Activated B cell treated with CpG ODN at 0.5 μM for 24 hours (primary cell): Measurements from ENCODE around the gene SCAMP5. TPM values are rescaled to one million over a fixed set of nuclear protein-coding genes. Genes with fewer than 3 reads are reported as not detected.

Experiments
- ATAC-seq: fragments of 200-7000 bp; cut with Tn5 transposase; one replicate; pipeline ENCODE4 v1.10.0; 2021; ENCODE audit warnings: low read depth, mild to moderate bottlenecking, moderate library complexity
- CTCF ChIA-PET: fragments of 350-600 bp; sonication (Branson Sonifier 250); formaldehyde crosslinking; loops from one replicate; lab custom pipeline; 2021; ENCODE audit warnings: antibody characterized with exemption; lab: Charles Lee
- POLR2A ChIA-PET: fragments of 350-600 bp; sonication (Branson Sonifier 250); formaldehyde crosslinking; loops from one replicate; lab custom pipeline; 2021; ENCODE audit warnings: antibody characterized with exemption; lab: Charles Lee
- DNase-seq: peaks from one replicate; pipeline ENCODE4 v3.0.0; 2022
- H3K27ac Mint-ChIP-seq: one replicate; pipeline ENCODE4 v1.8.0; 2020; ENCODE audit warnings: mixed read lengths
- H3K27me3 Mint-ChIP-seq: one replicate; pipeline ENCODE4 v1.8.0; 2021; ENCODE audit warnings: mixed read lengths
- H3K36me3 Mint-ChIP-seq: one replicate; pipeline ENCODE4 v1.8.0; 2021; ENCODE audit warnings: low read depth, mixed read lengths
- H3K4me1 Mint-ChIP-seq: one replicate; pipeline ENCODE4 v1.8.0; 2021; ENCODE audit warnings: mixed read lengths
- H3K4me3 Mint-ChIP-seq: one replicate; pipeline ENCODE4 v1.8.0; 2020; ENCODE audit warnings: mild to moderate bottlenecking, mixed read lengths
- H3K9me3 Mint-ChIP-seq: one replicate; pipeline ENCODE4 v1.8.0; 2020; ENCODE audit warnings: mixed read lengths
- intact Hi-C: fragments of 100-400 bp; cut with micrococcal nuclease; formaldehyde crosslinking; loops from one replicate; pipeline ENCODE4 v1.15.1; 2024
- total RNA-seq: library from RNA; stranded (reverse); gene quantifications from 2 replicates; pipeline ENCODE4 v1.2.3, GENCODE V29; 2022
- TF ChIP-seq, protein P1 (sequence below): fragments of 200-600 bp; IDR thresholded peaks from one replicate; pipeline ENCODE4 v1.8.0; 2022; ENCODE audit warnings: antibody characterized with exemption, mild to moderate bottlenecking

The SCAMP5 gene
- total RNA-seq, 1 donor from 2014 or later: 0.62 TPM

DNA sequence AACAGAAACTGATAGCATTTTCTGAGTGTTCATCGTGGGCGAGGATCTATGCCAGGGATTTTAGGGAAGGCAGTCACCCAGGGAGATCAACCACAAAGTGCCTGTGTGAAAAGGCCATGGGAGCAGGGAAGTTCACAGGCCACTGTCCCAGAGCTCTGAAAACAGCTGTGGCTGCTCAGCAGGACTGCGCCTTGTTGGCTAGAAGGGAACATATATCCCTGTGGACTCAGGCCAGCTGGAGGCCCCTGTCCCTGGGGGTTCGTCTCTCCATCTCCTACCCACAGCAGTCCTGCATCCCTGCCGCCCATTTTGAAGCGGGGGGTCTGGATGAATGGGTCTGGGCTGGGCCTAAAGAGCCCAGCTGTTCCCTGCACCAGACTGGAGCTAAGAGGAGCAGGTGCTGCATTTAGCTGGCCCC, 55.8 kb downstream of the SCAMP5 start:
- Mint-ChIP-seq H3K27ac (no peak overlapping the region), H3K9me3 (no peaks in the 10 kb centered on the region), H3K27me3 (no peaks in the 10 kb centered on the region), H3K36me3 (peaks cover 6% of the 10 kb centered on the region), H3K4me3 (no peak overlapping the region), H3K4me1 (peaks cover 18% of the 10 kb centered on the region)
- ChIA-PET CTCF (no interaction called here), POLR2A (interaction anchor here (0.6 kb wide), 1 partner anchor 8 kb away, joined by 3 read pairs; no protein-coding TSS in a partner anchor)
- ATAC-seq (no peak), DNase-seq (no peak)
- intact Hi-C loops: no loop called here
- TF ChIP-seq, protein P1, sequence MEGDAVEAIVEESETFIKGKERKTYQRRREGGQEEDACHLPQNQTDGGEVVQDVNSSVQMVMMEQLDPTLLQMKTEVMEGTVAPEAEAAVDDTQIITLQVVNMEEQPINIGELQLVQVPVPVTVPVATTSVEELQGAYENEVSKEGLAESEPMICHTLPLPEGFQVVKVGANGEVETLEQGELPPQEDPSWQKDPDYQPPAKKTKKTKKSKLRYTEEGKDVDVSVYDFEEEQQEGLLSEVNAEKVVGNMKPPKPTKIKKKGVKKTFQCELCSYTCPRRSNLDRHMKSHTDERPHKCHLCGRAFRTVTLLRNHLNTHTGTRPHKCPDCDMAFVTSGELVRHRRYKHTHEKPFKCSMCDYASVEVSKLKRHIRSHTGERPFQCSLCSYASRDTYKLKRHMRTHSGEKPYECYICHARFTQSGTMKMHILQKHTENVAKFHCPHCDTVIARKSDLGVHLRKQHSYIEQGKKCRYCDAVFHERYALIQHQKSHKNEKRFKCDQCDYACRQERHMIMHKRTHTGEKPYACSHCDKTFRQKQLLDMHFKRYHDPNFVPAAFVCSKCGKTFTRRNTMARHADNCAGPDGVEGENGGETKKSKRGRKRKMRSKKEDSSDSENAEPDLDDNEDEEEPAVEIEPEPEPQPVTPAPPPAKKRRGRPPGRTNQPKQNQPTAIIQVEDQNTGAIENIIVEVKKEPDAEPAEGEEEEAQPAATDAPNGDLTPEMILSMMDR: no peak

DNA sequence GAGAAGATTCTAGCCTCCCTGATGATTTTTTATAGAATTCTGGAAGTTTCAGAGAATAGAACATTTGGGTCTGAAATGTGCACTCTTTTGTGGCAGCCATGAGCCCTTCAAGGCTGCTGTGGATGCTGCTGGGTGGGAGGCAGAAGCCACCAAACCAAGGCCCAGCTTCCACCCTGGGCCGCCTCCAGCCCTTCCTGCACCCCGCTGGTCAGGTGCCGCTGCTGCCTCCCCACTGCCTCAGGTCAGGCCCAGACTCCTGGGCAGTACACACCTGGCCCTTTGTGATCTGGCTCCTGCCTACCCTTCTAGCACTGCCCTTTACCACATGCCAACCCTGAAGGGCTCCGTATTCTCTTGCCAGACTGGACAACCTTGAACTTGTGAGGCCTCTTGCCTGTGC, 56.3 kb downstream of the SCAMP5 start:
- Mint-ChIP-seq H3K4me3 (no peak overlapping the region), H3K36me3 (peaks cover 6% of the 10 kb centered on the region), H3K27me3 (no peaks in the 10 kb centered on the region), H3K27ac (no peak overlapping the region), H3K4me1 (peaks cover 13% of the 10 kb centered on the region), H3K9me3 (no peaks in the 10 kb centered on the region)
- TF ChIP-seq, protein P1: no peak
- CTCF ChIA-PET: no interaction called here
- intact Hi-C loops: no loop called here
- POLR2A ChIA-PET: interaction anchor here (0.6 to 1.3 kb wide), 2 partner anchors 8 kb away, joined by 3 to 7 read pairs; no protein-coding TSS in a partner anchor
- DNase-seq: no peak
- ATAC-seq: no peak

DNA sequence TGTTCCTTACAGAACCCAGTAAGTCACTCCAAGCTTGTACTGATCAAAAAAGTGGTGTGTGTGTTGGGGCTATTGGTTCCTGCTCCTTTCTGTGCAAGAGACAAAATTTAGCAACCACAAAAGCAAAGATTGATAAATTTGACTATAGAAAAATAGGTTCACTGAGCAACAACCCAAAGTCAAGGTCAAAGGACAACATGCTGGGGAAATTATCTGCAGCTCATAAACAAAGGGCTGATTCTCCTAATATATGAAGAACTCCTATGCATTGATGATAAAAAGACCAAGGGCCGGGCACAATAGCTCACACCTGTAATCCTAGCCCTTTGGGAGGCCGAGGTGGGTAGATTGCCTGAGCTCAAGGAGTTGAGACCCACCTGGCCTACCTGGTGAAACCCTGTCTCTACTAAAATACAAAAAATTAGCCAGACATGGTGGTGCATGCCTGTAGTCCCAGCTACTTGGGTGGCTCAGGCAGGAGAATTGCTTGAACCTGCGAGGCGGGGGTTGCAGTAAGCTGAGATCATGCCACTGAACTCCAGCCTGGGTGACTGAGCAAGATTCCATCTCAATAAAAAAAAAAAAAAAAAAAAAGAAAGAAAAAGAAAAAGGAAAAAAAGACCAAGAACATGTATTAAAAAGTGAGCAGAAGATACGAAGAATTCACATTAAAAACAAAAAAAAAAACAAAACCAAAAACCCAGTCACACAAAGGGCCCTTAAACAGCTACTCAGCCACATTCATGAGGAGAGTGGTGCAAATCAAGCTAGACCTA, 57.8 kb downstream of the SCAMP5 start:
- H3K9me3 Mint-ChIP-seq: no peaks in the 10 kb centered on the region
- no peak for ATAC-seq
- no peak overlapping the region for H3K4me3 Mint-ChIP-seq
- H3K4me1 Mint-ChIP-seq: no peaks in the 10 kb centered on the region
- no peak overlapping the region for H3K27ac Mint-ChIP-seq
- ChIA-PET CTCF (interaction anchor here (0.6 to 0.7 kb wide), 2 partner anchors 68 to 118 kb away, joined by 3 read pairs; no protein-coding TSS in a partner anchor), POLR2A (interaction anchor here (0.7 to 1.3 kb wide), 3 partner anchors 10 to 615 kb away, joined by 3 to 7 read pairs (median 6); no protein-coding TSS in a partner anchor)
- H3K36me3 Mint-ChIP-seq: peaks cover 6% of the 10 kb centered on the region
- intact Hi-C loops: no loop called here
- TF ChIP-seq, protein P1: no peak
- no peak for DNase-seq
- no peaks in the 10 kb centered on the region for H3K27me3 Mint-ChIP-seq

DNA sequence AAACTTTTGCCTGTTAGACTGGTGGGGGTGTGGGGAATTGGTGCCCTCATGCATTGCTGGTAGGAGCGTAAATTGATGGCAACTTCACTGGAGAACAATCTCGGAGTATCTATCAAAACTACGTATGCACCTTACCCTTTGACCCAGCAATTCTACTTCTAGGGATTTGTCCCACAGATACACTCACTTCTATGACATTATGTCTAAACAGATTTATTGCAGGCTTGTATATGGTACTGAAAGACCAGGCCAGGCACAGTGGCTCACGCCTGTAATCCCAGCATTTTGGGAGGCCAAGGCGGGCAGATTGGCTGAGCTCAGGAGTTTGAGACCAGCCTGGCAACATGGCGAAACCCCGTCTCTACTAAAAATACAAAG, 58.4 kb downstream of the SCAMP5 start:
- no peak overlapping the region for H3K27ac Mint-ChIP-seq
- ATAC-seq: no peak
- no peaks in the 10 kb centered on the region for H3K27me3 Mint-ChIP-seq
- no peaks in the 10 kb centered on the region for H3K9me3 Mint-ChIP-seq
- H3K4me1 Mint-ChIP-seq: no peaks in the 10 kb centered on the region
- TF ChIP-seq, protein P1: no peak
- ChIA-PET POLR2A (interaction anchor here (0.7 kb wide), 1 partner anchor 16 kb away, joined by 6 read pairs; no protein-coding TSS in a partner anchor), CTCF (interaction anchor here (0.7 to 1.1 kb wide), 2 partner anchors 11 to 69 kb away, joined by 3 read pairs; no protein-coding TSS in a partner anchor)
- no peak overlapping the region for H3K4me3 Mint-ChIP-seq
- DNase-seq: no peak
- intact Hi-C loops: no loop called here
- H3K36me3 Mint-ChIP-seq: peaks cover 4% of the 10 kb centered on the region

DNA sequence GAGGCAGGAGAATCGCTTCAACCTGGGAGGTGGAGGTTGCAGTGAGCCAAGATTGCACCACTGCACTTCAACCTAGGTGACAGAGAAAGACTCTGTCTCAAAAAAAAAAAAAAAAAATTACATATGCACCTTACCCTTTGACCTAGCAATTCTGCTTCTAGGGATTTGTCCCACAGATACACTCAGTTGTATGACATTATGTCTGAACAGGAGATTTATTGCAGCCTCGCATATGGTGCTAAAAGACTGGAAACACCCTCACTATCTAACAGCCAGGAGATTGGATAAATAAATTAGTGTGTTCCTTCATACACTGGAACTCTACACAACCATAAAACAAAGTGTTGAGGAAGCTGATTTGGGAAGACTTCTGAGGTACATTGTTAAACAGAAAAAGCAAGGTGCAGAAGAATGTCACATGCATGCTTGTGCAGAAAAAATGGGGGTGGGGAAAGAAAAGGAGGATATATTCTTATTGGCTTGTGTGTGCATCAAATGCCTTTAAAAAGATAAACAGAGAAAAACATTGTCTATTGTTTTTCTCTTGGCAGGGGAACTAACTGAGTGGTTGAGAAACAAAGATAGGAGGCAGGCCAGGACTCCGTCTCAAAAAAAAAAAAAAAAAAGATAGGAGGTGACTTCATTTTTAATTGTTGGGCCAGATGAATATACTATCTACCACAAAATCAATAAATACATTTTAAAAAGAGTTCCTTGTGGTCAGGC, 59.0 kb downstream of the SCAMP5 start:
- ChIA-PET POLR2A (no interaction called here), CTCF (interaction anchor here (1.1 to 1.2 kb wide), 2 partner anchors 10 to 11 kb away, joined by 3 read pairs; no protein-coding TSS in a partner anchor)
- Mint-ChIP-seq H3K4me3 (no peak overlapping the region), H3K9me3 (no peaks in the 10 kb centered on the region), H3K4me1 (no peaks in the 10 kb centered on the region), H3K27ac (no peak overlapping the region), H3K36me3 (no peaks in the 10 kb centered on the region), H3K27me3 (no peaks in the 10 kb centered on the region)
- intact Hi-C loops: no loop called here
- DNase-seq: no peak
- ATAC-seq: no peak
- TF ChIP-seq, protein P1: no peak
